HG02870 (cell line): ENCODE measurements around the gene ZNF226.
A peak's percentile ranks its signal among the peaks of the same experiment; 100 is the strongest.
"Not testable (repeated sequence)": the region's sequence is repeated elsewhere in the genome, so short reads cannot be mapped to it uniquely, and the experiment has no call there.

ENCODE experiments used
- ATAC-seq: cut with Tn5 transposase; IDR thresholded peaks from one replicate; pipeline ENCODE4 v1.9.1; 2021; ENCODE audit warnings: mild to moderate bottlenecking, moderate library complexity; ENCODE audit not compliant: unreplicated experiment

ZNF226 gene

DNA sequence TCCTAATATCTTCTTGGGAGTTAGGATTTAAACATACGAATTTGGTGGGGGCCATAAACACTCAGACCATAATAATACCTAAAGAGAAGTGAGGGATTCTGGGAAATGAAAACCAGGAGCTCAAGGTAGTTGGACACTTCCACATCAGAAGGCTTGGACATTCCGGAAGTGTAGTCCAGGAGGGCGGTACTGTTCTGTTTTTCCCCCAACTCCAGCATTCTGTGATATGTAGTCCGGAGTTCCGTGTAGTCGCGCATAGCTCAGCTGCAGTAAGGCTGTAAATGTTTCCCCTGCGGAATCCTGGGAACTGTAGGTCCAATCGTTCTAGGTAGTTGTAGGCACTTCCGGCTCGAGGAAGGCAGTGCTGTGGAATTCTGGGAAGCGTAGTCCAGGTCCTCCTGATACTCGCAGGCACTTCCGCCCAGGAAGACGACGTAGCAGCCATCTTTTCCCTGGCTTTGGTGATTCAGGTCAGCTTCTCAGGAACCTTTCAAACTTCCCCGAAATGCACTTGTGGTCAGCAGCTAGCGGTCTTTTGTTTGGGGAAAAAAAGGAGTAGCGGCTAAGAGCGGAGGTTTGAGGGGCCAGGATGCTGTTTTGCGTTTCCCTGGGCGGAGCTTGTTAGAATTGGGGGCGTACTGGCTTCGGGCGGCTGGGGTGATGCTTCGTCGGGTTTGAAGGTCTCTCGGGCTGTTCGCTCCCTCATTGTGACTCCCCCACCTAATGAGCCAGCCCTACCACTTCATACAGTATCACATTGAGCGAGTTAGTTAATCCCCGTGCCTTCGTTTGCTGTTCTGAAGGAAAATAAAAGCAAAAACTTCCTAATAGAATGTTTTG is at the start of gene ZNF226:
TSS of gene ZNF226 (plus strand) at position 428 of the 840 bp plus-strand sequence. CDS start 4,981 bp downstream, outside the sequence.
- ATAC-seq, result peak; percentile 88

DNA sequence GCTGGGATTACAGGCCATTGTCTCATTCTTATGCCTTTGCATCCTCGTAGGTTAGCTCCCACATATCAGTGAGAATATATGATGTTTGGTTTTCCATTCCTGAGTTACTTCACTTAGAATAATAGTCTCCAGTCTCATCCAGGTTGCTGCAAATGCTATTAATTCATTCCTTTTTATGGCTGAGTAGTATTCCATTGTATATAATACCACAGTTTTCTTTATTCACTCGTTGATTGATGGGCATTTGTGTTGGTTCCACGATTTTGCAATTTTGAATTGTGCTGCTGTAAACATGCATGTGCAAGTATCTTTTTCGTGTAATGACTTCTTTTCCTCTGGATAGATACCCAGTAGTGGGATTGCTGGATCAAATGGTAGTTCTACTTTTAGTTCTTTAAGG is 43.7 kb upstream of the ZNF226 start:
- ATAC-seq, result not testable (repeated sequence)

DNA sequence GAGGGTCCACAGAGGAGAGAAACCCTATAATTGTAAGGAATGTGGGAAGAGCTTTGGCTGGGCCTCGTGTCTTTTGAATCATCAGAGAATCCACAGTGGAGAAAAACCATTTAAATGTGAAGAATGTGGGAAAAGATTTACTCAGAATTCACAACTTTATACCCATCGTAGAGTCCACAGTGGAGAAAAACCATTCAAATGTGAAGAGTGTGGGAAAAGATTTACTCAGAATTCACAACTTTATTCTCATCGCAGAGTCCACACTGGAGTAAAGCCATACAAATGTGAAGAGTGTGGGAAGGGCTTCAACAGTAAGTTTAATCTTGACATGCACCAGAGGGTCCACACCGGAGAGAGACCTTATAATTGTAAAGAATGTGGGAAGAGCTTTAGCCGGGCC is 32.9 kb upstream of the ZNF226 start:
- no peak for ATAC-seq

DNA sequence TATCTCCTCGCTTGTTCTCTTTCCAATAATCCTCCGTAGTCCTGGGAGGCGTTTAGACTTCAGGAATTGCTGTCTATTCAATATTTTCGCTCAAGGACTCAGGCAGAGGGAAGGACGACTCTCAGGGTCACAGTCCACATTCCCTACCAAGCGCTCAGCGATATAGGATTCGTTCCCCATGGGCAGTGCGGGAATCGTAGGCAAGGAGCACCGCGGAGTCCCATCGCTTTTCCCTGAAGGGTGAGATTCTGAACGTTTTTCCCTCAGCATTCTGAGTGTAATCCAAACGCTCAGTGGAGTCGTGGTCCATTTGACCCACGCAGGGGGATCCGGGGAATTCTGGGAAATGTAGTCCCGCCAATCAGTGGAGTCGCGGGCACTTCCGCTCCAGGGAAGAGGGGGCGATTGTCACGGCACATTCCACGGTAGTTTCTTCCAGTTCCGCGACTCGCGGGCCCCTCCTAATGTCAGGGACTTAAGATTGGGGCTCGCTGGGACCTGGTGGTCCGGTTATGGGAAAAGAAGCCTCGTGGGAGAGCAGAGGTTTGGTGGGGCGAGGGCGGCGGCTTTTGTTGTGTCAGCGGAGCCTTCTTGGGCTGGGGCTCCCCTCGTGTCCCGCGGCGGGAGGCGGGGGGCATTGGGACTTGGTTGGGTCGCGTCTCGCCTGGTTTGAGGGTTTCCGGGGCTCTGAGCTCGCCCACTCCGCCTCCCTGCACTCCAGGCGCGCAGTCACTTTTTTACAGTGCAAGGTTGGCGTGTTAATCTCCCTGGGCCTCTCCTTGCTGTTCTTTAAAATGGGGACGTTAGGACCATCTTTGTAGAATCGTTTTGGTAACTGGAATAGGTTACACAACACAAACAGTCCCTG is 23.5 kb upstream of the ZNF226 start, which contains the start of gene ZNF234:
TSS of gene ZNF234 (plus strand) at position 364 of the 868 bp plus-strand sequence. CDS start 3,079 bp downstream, outside the sequence.
- ATAC-seq, result peak; percentile 72

DNA sequence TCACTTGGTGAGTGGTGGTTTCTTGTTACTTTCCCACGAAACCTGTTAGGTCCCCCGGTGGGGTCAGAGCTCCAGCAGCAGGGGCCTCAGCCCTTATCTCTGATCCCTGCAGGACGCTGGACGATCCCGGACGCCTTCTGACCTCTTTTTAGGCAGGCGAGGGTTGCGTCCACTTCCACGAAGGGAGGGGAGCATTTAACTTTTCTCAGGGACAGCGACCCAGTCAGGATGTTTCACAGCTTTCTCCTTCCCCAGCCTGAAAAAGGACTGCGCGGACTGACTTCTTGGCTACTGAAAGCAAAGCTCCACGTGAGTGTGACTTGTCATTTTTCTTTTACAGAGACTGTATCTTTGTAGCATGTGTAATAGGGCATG is 22.9 kb upstream of the ZNF226 start:
- peak; percentile 8 for ATAC-seq

DNA sequence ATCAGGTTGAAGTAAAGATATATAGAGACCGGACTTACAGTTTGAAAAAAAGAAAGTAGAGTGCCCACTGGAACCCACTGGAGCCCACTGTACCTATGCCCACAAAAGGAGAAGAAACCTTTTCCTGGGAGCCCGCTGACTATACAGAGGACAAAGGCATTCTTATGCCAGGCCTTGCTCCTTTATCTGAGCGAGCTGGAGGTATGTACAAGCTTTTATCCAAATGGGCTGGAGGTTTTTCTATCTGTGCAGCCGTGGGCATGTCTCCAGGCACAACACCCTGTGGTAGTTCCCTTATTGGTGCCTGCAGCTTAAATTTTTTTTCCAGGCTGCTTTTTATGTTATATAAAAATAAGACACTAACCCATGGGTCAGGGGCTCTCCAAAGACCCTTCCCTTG is 15.1 kb upstream of the ZNF226 start:
- ATAC-seq, result no peak

DNA sequence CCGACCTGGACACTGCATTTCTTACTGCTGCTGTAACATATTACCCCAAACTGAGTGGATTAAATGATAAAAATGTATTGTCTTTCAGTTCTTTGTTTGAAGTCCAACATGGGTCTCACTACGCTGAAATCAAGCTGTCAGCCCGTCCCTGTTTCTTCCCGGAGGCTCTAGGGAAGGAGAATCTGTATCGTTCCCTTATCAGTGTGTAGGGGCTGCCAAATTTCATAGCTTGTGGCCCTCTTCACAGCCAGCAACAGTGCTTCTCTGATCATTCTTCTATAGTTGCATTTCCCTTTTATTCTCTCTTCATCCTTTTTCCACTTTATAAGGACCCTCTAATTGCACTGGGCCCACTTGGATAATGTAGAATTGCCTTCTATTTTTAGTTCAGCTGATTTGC is 13.4 kb upstream of the ZNF226 start:
- ATAC-seq, result no peak

DNA sequence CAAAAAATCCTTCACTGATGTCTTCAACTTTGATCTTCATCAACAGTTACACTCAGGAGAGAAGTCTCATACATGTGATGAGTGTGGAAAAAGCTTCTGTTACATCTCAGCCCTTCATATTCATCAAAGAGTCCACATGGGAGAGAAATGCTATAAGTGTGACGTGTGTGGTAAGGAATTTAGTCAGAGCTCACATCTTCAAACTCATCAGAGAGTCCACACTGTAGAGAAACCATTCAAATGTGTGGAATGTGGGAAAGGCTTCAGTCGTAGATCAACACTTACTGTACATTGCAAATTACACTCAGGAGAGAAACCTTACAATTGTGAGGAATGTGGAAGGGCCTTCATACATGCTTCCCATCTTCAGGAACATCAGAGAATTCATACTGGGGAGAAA is 8.4 kb upstream of the ZNF226 start:
- ATAC-seq, result no peak

DNA sequence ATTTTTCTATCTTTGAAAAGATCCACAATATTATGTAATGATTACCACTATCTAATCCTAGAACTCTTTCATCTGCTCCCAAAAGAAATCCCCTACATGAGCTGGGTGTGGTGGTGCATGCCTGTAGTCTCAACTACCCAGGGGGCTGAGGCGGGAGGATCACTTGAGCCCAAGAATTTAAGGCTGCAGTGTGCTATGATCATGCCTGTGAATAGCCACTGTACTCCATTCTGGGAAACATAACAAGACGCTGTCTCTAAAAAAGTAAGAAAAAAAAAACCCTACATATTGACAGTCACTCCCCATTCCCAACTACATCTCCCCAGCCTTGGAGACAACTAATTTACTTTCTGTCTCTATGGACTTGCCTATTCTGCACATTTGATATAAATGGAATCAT is 1.1 kb upstream of the ZNF226 start:
- ATAC-seq, result no peak

DNA sequence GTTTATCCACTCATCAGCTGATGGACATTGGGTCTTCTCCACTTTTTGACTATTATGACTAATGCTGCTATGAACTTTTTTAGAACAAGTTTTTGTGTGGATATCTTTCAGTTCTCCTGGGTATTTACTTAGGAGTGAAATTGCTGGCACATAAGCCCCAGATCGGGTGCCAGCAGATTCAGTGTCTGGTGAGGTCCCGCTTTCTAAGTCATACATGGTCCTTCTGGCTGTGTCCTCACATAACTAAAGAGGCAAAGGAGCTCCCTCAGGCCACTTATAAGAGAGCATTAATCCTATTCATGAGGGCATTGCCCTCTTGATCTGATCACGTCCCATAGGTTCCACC is 600 bp upstream of the ZNF226 start:
- no peak for ATAC-seq

DNA sequence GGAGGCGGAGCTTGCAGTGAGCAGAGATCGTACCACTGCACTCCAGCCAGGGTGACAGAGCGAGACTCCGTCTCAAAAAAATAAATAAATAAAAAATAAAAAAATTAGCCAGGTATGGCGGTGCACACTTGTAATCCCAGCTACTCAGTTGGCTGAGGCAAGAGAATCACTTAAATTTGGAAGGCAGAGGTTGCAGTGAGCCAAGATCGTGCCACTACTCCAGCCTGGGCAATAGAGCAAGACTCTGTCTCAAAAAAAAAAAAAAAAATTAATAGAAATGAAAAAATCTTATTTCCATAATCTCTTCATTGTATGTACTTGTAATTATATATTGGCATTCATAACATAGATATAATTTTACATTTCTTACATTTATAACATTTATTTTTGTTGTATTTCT is 5.8 kb downstream of the ZNF226 start:
- not testable (repeated sequence) for ATAC-seq

DNA sequence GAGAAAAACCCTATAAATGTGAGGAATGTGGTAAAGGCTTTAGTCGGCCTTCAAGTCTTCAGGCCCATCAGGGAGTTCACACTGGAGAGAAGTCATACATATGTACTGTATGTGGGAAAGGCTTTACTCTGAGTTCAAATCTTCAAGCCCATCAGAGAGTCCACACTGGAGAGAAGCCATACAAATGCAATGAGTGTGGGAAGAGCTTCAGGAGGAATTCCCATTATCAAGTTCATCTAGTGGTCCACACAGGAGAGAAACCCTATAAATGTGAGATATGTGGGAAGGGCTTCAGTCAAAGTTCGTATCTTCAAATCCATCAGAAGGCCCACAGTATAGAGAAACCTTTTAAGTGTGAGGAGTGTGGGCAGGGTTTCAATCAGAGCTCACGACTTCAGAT is 11.7 kb downstream of the ZNF226 start:
- no peak for ATAC-seq

DNA sequence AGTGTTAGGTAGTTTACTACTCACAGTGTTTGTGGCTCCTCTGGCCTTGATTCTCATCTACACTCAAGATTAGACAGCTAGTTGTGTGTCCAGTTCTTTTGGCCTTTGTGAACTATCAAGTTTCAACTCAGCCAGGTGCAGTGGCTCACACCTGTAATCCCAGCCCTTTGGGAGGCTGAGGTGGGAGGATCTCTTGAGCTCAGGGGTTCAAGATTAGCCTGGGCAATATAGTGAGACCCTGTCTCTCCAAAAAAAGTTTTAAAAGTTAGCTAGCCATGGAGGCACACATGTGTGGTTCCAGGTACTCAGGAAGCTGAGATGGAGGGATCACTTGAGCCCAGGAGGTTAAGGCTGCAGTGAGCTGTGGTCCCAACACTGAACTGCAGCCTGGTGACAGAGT is 16.1 kb downstream of the ZNF226 start:
- no peak for ATAC-seq

DNA sequence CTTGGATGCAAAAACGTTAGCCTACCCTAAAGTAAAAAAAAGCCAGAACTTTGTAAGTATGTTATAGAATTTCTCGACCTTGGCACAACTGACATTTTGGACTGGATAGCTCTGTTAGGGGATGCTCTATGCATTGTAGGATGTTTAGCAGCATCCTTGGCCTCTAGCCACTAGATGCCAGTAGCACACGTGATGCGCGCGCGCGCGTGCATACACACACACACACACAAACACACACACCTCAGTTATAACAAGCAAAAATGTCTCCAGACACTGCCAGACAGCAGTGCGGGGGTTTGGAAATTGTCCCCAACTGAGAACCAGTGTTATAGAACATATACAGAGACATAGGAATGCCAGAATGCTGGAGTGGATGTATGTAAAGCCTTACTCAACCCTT is 17.2 kb downstream of the ZNF226 start:
- no peak for ATAC-seq

DNA sequence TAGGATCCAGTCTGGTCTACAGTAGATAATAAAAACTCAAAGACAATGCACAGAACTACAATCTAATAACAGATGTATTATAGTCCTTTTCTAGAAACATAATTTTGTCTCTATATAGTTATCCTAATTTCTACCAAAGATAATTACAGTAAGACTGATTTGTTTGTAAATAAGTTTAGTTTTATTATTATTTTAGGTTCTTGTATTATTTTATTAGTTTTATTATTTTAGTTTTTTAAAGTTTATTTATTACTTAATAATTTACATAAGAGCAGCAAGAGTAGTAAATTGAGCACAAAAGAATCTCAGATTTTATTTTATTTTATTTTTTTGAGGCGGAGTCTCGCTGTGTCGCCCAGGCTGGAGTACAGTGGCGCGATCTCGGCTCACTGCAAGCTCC is 25.1 kb downstream of the ZNF226 start:
- no peak for ATAC-seq

DNA sequence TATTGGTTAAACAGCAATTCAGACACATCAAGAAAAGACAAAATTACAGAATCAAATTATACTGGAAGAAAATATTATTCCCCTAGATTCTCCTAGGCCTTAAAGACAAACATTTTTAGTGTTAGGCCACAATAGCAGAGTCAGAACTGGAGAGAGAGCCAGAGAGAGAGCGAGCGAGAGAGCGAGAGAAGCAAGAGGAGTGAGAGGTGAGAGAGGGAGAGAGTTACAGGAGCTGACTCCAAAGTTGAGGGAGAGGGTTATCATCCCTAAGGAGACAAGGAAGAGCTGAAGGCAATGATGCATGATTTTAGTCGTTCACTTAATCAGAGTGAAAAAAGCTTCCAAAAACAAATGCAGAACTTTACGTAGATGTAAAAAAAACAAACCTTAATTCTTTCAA is 27.2 kb downstream of the ZNF226 start:
- ATAC-seq, result no peak

DNA sequence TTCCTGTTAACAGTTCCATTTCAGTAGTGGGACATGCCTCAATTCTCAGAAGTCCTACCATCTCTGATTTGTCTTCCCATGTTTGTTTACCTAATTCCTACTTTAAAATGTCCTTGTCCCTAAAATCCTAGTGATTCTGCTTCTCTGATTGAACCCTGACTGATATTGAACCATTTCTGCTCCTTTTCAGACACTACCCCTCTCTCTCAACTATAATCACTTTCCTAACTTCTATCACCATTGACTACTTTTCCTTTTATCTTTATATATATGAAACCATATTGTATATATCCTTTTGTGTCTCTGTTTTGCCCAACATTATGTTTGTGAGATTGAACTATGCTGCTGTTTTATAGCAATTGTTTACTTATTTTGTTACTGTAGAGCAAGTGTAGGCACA is 31.9 kb downstream of the ZNF226 start:
- no peak for ATAC-seq

DNA sequence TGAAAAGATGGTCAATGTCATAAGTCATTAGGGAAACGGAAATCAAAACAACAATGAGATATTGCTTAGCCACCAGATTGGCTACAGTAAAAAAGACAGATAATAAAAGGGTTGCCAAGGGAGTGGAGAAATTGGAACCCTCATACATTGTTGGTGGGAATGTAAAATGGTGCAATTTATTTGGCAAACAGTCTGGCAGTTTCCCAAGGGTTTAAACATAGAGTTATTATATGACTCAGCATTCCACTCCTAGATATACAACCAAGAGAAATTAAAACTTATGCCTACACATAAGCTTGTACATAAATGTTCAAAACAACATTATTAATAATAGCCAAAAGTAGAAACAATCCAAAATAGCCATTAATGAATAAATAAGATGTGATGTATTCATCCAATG is 37.6 kb downstream of the ZNF226 start:
- ATAC-seq, result no peak

DNA sequence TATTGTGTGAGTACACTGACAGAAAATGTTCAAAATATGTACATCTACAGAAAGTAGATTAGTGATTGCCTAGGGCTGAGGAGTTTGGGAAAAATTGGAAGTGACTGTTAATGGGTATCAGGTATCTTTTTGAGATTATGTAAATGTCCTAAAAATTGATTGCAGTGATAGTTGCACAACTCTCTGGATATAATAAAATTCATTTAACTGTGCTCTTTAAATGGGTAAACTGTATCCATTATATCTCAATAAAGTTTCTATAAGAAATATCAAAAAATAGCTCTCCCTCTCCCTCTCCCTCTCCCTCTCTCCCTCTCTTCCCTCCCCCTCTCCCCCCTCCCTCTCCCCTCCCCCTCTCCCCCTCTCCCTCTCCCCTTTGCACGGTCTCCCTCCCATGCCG is 38.1 kb downstream of the ZNF226 start:
- ATAC-seq, result no peak

DNA sequence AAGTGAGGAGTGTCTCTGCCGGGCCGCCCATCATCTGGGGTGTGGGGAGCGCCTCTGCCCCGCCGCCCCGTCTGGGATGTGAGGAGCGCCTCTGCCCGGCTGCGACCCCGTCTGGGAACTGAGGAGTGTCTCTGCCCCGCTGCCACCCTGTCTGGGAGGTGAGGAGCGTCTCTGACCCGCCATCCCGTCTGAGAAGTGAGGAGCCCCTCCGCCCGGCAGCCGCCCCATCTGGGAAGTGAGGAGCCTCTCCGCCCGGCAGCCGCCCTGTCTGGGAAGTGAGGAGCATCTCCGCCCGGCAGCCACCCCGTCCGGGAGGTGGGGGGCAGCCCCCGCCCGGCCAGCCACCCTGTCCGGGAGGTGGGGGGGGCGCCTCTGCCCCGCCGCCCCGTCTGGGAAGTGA is 39.0 kb downstream of the ZNF226 start:
- not testable (repeated sequence) for ATAC-seq

DNA sequence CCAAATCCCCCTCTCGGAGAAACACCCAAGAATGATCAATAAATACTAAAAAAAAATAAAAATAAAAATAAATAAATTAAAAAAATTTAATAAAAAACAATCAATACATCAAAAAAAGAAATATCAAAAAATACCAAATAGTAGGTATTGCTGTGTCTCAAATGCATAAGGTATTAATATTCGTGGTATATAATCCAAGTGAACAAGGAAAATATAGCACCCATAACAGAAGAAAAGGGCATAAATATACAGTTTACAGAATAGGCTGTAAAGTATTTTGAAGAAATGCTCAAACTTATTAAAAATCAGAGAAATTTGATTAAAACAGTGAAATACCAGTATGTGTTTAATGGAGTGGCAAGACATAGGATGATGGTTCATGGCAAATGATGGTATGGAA is 39.9 kb downstream of the ZNF226 start:
- no peak for ATAC-seq
